ENCODE measurements around the gene GP5.

- TF ChIP-seq CTCF (IDR thresholded peaks at IDR 0.05 in 2 of 3, conservative IDR thresholded peaks at IDR 0.05 in 1 of 3; ENCODE audit: borderline replicate concordance in 1 of 3, insufficient read depth in 1 of 3, low read depth in 2 of 3, low read length in 2 of 3) (no peak), POLR2A (IDR thresholded peaks at IDR 0.05; ENCODE audit: borderline replicate concordance, extremely low read depth, insufficient read depth, insufficient read length) (no peak), EZH2phosphoT487 (IDR thresholded peaks at IDR 0.05; ENCODE audit: borderline replicate concordance) (no peak), MAX (IDR thresholded peaks at IDR 0.05) (no peak), EZH2 (IDR thresholded peaks at IDR 0.05) (no peak), TCF7L2 (IDR thresholded peaks at IDR 0.05; ENCODE audit: borderline replicate concordance, extremely low read depth, insufficient read depth, insufficient read length) (no peak), CEBPB (IDR thresholded peaks at IDR 0.05; ENCODE audit: low read depth) (no peak), POLR2AphosphoS5 (IDR thresholded peaks at IDR 0.05; ENCODE audit: low read depth, low read length) (no peak), RAD21 (IDR thresholded peaks at IDR 0.05; ENCODE audit: low read depth) (no peak), CBX3 (IDR thresholded peaks at IDR 0.05; ENCODE audit: low read depth) (no peak)
These were observed 17.6 kb downstream of the GP5 start for GRCh38 chr3:194381460-194381875.
